Kidney epithelial cell (primary cell): ENCODE results near the gene XDH. TPM values are rescaled to one million over a fixed set of nuclear protein-coding genes. Genes with fewer than 3 reads are reported as not detected.
A peak's percentile ranks its signal among the peaks of the same experiment; 100 is the strongest.

Experiments
- DNase-seq: peaks from one replicate; pipeline ENCODE4 v3.0.0-alpha.2; 2010; ENCODE audit warnings: low read depth
- H3K27me3 ChIP-seq: 2 replicates; pipeline ENCODE4 v1.6.0; 2011; ENCODE audit warnings: low read length; ENCODE audit not compliant: control insufficient read depth, insufficient read depth
- H3K36me3 ChIP-seq: 2 replicates; pipeline ENCODE4 v1.5.1; 2011; ENCODE audit warnings: low read length; ENCODE audit not compliant: control insufficient read depth, insufficient read depth
- H3K4me3 ChIP-seq: 2 replicates; pipeline ENCODE4 v1.5.1; 2011; ENCODE audit warnings: low read depth, mild to moderate bottlenecking, control low read depth, low read length
- total RNA-seq: library from RNA; depleted of rRNA; stranded (reverse); fragments of >200 nt; gene quantifications from 2 replicates; pipeline ENCODE4 v1.2.3, GENCODE V29; 2015
- TF ChIP-seq, protein P1 (sequence below): IDR thresholded peaks from 2 replicates; pipeline ENCODE4 v1.5.1; 2011; ENCODE audit warnings: mild to moderate bottlenecking, moderate library complexity, low read length, control low read depth, inconsistent platforms; ENCODE audit not compliant: insufficient read depth, poor library complexity, severe bottlenecking

XDH gene
- total RNA-seq, 1 donor from 2014 or later: 4.4 TPM

- DNase-seq: no peak
- H3K36me3 ChIP-seq: no peaks in the 10 kb centered on the region
- TF ChIP-seq, protein P1, sequence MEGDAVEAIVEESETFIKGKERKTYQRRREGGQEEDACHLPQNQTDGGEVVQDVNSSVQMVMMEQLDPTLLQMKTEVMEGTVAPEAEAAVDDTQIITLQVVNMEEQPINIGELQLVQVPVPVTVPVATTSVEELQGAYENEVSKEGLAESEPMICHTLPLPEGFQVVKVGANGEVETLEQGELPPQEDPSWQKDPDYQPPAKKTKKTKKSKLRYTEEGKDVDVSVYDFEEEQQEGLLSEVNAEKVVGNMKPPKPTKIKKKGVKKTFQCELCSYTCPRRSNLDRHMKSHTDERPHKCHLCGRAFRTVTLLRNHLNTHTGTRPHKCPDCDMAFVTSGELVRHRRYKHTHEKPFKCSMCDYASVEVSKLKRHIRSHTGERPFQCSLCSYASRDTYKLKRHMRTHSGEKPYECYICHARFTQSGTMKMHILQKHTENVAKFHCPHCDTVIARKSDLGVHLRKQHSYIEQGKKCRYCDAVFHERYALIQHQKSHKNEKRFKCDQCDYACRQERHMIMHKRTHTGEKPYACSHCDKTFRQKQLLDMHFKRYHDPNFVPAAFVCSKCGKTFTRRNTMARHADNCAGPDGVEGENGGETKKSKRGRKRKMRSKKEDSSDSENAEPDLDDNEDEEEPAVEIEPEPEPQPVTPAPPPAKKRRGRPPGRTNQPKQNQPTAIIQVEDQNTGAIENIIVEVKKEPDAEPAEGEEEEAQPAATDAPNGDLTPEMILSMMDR: no peak
- no peaks in the 10 kb centered on the region for H3K27me3 ChIP-seq
- no peak overlapping the region for H3K4me3 ChIP-seq
These were observed 19.0 kb upstream of the XDH start for GRCh38 chr2:31433541-31433940.

GRCh38 chr2:31430439-31431165 is 16.1 kb upstream of the XDH start:
- H3K27me3 ChIP-seq: no peaks in the 10 kb centered on the region
- TF ChIP-seq, protein P1: no peak
- H3K36me3 ChIP-seq: no peaks in the 10 kb centered on the region
- no peak for DNase-seq
- H3K4me3 ChIP-seq: no peak overlapping the region

DNA sequence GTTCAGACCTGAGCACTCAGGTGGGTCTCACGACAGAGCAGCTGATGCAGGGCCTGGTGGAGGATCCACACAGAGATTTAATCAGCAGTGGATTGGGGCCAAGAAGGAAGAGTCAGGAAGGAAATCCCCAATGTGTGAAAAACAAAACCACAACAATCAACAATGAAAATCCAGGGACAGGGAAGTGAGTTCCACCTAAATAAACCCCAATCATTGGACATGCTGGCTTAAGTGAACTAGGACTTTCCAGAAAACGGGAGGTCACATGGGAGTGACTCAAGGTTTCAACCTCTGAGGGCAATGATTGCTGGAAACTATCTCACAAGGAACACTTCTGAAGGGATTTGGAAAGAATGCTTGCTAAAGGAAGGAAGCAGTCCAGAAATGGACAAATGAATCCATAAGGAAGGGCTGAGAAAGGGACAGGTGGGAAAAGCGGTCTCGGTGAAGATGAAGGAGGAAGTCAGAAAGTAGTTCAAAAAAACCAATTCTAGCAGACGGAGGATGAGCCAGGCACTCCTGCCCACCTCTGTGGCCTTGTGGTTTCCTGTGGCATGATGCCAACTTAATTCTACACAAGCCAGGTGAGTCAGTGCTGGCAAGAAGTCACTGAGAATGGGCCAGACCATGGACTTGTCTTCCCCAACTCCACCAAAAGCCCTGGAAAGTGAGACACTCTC is 15.4 kb upstream of the XDH start:
- Histone ChIP-seq H3K36me3 (no peaks in the 10 kb centered on the region), H3K27me3 (no peaks in the 10 kb centered on the region), H3K4me3 (no peak overlapping the region)
- TF ChIP-seq, protein P1: no peak
- DNase-seq: peak; percentile 65

DNA sequence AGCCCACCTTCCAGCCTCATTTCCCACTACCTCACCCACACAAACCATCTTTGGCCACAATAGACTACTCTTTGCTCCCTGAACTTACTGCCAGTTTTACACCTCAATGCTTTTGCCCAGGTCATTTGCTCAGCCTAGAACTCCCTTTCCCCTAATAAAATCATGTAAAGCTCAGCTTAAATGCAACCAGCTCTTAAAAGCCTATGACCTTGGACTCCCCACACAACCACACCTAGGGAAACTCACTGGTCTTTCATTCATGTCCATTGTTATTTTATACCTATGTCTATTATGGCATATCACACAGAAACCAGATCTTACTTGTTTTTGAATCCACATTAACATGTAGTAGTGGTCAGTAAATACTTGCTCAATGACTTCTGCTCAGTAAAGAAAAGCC is 14.5 kb upstream of the XDH start:
- H3K4me3 ChIP-seq: no peak overlapping the region
- no peak for DNase-seq
- H3K36me3 ChIP-seq: no peaks in the 10 kb centered on the region
- TF ChIP-seq, protein P1: no peak
- no peaks in the 10 kb centered on the region for H3K27me3 ChIP-seq

- Histone ChIP-seq H3K27me3 (no peaks in the 10 kb centered on the region), H3K36me3 (no peaks in the 10 kb centered on the region)
These were observed 13.5 kb upstream of the XDH start for GRCh38 chr2:31428001-31428418.

More at GRCh38 chr2:31428001-31428418, 13.5 kb upstream of the XDH start:
- H3K4me3 ChIP-seq: no peak overlapping the region
- no peak for DNase-seq
- TF ChIP-seq, protein P1: peak; percentile 13
